ENCODE measurements around the gene SUGP1. TPM values are rescaled to one million over a fixed set of nuclear protein-coding genes. Genes with fewer than 3 reads are reported as not detected.
A peak's percentile ranks its signal among the peaks of the same experiment; 100 is the strongest.

Gene SUGP1
- 10 to 100 TPM; 13.5 to 16.3 TPM for total RNA-seq

- Histone ChIP-seq H3K4me3 (peak within 1 kb of the TSS; percentile 96 to 100), H3K27me3 (no peaks in the 10 kb centered on the region), H3K27ac (peak within 1 kb of the TSS; percentile 59 to 92 (median 89)), H3K9me3 (no peaks in the 10 kb centered on the region), H3K4me1 (peaks cover 32% of the 10 kb centered on the region), H3K36me3 (replicated peaks in 1 of 2; ENCODE audit: insufficient read depth in 1 of 2, low read depth in 2 of 2) (peaks cover 5 to 6% of the 10 kb centered on the region in 2 donors)
- peak; percentile 97 for ATAC-seq
- 0% methylated on average over 27 to 67 of the region's 67 CpGs for WGBS, 2 donors
- intact Hi-C loops (cut with DNase I): no loop called here
- peak; percentile 56 to 70 (median 70) for TF ChIP-seq POLR2A (IDR thresholded peaks at IDR 0.05)
- peak; percentile 10 to 65 (median 39) for TF ChIP-seq CTCF (IDR thresholded peaks at IDR 0.05)
- DNase-seq: peak; percentile 87 to 89 (median 88)
These were observed at the start of gene SUGP1, which contains the start of gene MAU2 for GRCh38 chr19:19320361-19321140. TSS of gene SUGP1 (minus strand) at chr19:19320509. CDS start at chr19:19320496, 13 bp downstream. TSS of gene MAU2 (plus strand) at chr19:19320829. CDS start at chr19:19320860, 31 bp downstream.

GRCh38 chr19:19368087-19368486 is 47.8 kb upstream of the SUGP1 start:
- WGBS, 2 donors: 43 to 78% methylated on average over 5 to 7 of the region's 7 CpGs
- intact Hi-C loops (cut with DNase I): loop anchor here (5.0 kb wide), 1 partner anchor 124 kb away; no protein-coding TSS in a partner anchor
- TF ChIP-seq CTCF (IDR thresholded peaks at IDR 0.05) (no peak), POLR2A (IDR thresholded peaks at IDR 0.05) (no peak)

GRCh38 chr19:19366434-19367396 is 46.4 kb upstream of the SUGP1 start:
- Histone ChIP-seq H3K27ac (peak overlapping the region in 1 of 4 donors; percentile 39), H3K4me1 (peaks cover 21% of the 10 kb centered on the region), H3K36me3 (replicated peaks in 1 of 2; ENCODE audit: insufficient read depth in 1 of 2, low read depth in 2 of 2) (no peaks in the 10 kb centered on the region), H3K27me3 (no peaks in the 10 kb centered on the region), H3K9me3 (no peaks in the 10 kb centered on the region), H3K4me3 (no peak overlapping the region)
- DNase-seq (peak; percentile 79 to 86 (median 82)), ATAC-seq (peak; percentile 89)
- intact Hi-C loops (cut with DNase I): loop anchor here (5.0 kb wide), 1 partner anchor 126 kb away; no protein-coding TSS in a partner anchor
- WGBS, 2 donors: 38 to 43% methylated on average over 14 to 18 of the region's 18 CpGs
- no peak for TF ChIP-seq POLR2A (IDR thresholded peaks at IDR 0.05)
- peak; percentile 93 to 96 (median 95) for TF ChIP-seq CTCF (IDR thresholded peaks at IDR 0.05)

More at GRCh38 chr19:19368087-19368486, 47.8 kb upstream of the SUGP1 start:
- DNase-seq (no peak), ATAC-seq (no peak)
- Histone ChIP-seq H3K9me3 (no peaks in the 10 kb centered on the region), H3K4me3 (no peak overlapping the region), H3K27ac (no peak overlapping the region), H3K4me1 (peaks cover 21% of the 10 kb centered on the region), H3K36me3 (replicated peaks in 1 of 2; ENCODE audit: insufficient read depth in 1 of 2, low read depth in 2 of 2) (no peaks in the 10 kb centered on the region), H3K27me3 (no peaks in the 10 kb centered on the region)

GRCh38 chr19:19362075-19362474 is 41.8 kb upstream of the SUGP1 start:
- Histone ChIP-seq H3K4me3 (no peak overlapping the region), H3K36me3 (replicated peaks in 1 of 2; ENCODE audit: insufficient read depth in 1 of 2, low read depth in 2 of 2) (peaks cover 0 to 2% of the 10 kb centered on the region in 2 donors), H3K27ac (no peak overlapping the region), H3K9me3 (no peaks in the 10 kb centered on the region), H3K27me3 (no peaks in the 10 kb centered on the region), H3K4me1 (peaks cover 28% of the 10 kb centered on the region)
- DNase-seq (no peak), ATAC-seq (no peak)
- intact Hi-C loops (cut with DNase I): no loop called here
- 80% methylated on average over 4 of the region's 4 CpGs; no CpG with 5 or more reads in 1 of the 2 donors for WGBS, 2 donors
- TF ChIP-seq CTCF (IDR thresholded peaks at IDR 0.05) (no peak), POLR2A (IDR thresholded peaks at IDR 0.05) (no peak)

Measured in body of pancreas (tissue), 4 donors.